ENCODE measurements around the gene SMG7. TPM values are rescaled to one million over a fixed set of nuclear protein-coding genes. Genes with fewer than 3 reads are reported as not detected.

The SMG7 gene
- total RNA-seq, 1 donor from 2014 or later: 41.4 TPM

DNA sequence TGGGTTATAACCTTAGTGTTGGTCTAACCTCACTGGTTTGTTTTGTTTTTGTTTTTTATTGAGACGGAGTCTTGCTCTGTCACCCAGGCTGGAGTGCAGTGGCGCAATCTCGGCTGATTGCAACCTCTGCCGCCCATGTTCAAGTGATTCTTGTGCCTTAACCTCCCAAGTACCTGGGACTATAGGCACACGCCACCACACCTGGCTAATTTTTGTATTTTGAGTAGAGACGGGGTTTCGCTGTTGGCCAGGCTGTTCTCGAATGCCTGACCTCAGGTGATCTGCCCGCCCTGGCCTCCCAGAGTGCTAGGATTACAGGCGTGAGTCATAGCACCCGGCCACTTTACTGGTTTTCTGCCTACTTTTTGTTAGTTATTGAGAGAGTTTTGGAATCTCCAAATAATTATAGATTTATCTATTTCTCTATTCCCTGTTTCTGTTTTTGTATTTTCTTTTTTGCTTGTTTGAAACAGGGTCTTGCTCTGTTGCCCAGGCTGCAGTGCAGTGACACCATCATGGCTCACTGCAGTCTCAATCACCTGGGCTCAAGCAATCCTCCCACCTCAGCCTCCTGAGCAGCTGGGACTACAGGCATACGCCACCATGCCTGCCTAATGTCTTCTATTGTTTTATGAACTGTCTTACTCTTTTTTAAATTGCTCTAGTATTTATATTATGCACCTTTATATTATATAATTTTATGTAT lies 21.4 kb downstream of the SMG7 start:
- no peak overlapping the region for H3K4me3 Mint-ChIP-seq (ENCODE audit: unreplicated experiment)
- no peaks in the 10 kb centered on the region for H3K27me3 Mint-ChIP-seq (ENCODE audit: unreplicated experiment)
- no peaks in the 10 kb centered on the region for H3K4me1 Mint-ChIP-seq (ENCODE audit: unreplicated experiment)
- H3K27ac Mint-ChIP-seq (ENCODE audit: unreplicated experiment): no peak overlapping the region
- H3K9me3 Mint-ChIP-seq (ENCODE audit: unreplicated experiment): peaks cover 3% of the 10 kb centered on the region
- TF ChIP-seq, protein P1, sequence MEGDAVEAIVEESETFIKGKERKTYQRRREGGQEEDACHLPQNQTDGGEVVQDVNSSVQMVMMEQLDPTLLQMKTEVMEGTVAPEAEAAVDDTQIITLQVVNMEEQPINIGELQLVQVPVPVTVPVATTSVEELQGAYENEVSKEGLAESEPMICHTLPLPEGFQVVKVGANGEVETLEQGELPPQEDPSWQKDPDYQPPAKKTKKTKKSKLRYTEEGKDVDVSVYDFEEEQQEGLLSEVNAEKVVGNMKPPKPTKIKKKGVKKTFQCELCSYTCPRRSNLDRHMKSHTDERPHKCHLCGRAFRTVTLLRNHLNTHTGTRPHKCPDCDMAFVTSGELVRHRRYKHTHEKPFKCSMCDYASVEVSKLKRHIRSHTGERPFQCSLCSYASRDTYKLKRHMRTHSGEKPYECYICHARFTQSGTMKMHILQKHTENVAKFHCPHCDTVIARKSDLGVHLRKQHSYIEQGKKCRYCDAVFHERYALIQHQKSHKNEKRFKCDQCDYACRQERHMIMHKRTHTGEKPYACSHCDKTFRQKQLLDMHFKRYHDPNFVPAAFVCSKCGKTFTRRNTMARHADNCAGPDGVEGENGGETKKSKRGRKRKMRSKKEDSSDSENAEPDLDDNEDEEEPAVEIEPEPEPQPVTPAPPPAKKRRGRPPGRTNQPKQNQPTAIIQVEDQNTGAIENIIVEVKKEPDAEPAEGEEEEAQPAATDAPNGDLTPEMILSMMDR (IDR thresholded peaks at IDR 0.05): no peak
- DNase-seq (ENCODE audit: extremely low spot score, unreplicated experiment): no peak
- peaks cover 4% of the 10 kb centered on the region for H3K36me3 Mint-ChIP-seq (ENCODE audit: unreplicated experiment)

DNA sequence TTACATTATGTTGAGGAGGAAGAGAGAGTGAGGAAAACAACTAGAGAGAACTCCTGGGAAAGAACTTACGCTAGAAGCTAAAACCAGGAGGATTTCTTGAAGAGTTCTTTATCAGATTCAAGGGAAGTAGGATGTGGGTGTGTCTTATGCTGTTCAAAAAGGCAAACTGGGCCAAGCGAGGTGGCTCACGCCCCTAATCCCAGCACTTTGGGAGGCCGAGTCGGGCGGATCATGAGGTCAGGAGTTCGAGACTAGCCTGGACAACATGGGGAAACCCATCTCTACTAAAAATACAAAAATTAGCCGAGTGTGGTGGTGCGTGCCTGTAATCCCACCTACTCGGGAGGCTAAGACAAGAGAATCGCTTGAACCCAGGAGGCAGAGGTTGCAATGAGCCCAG lies 23.1 kb downstream of the SMG7 start:
- no peaks in the 10 kb centered on the region for H3K27me3 Mint-ChIP-seq (ENCODE audit: unreplicated experiment)
- TF ChIP-seq, protein P1 (IDR thresholded peaks at IDR 0.05): no peak
- no peak overlapping the region for H3K4me3 Mint-ChIP-seq (ENCODE audit: unreplicated experiment)
- peaks cover 4% of the 10 kb centered on the region for H3K36me3 Mint-ChIP-seq (ENCODE audit: unreplicated experiment)
- peaks cover 2% of the 10 kb centered on the region for H3K4me1 Mint-ChIP-seq (ENCODE audit: unreplicated experiment)
- H3K9me3 Mint-ChIP-seq (ENCODE audit: unreplicated experiment): peaks cover 3% of the 10 kb centered on the region
- H3K27ac Mint-ChIP-seq (ENCODE audit: unreplicated experiment): no peak overlapping the region
- no peak for DNase-seq (ENCODE audit: extremely low spot score, unreplicated experiment)

DNA sequence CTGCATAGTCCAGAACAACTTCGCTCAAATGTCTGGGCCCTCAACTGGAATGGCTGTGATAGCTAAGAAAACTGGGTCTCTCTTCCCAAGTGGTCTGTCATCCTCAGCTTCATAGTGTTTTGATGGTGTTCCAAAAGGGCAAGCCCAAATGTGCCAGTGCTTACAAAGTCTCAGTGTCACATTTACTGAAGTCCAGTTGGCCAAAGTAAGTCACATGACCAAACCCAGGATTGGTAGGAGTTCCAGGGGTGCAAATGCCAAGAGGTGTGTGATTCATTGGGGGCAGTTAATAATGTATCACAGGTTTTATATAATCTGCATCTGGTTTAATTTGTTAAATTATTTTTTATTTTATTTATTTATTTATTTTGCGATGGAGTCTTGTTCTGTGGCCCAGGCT lies 24.9 kb downstream of the SMG7 start:
- Mint-ChIP-seq H3K27me3 (ENCODE audit: unreplicated experiment) (no peaks in the 10 kb centered on the region), H3K4me1 (ENCODE audit: unreplicated experiment) (peaks cover 2% of the 10 kb centered on the region), H3K9me3 (ENCODE audit: unreplicated experiment) (peaks cover 3% of the 10 kb centered on the region), H3K4me3 (ENCODE audit: unreplicated experiment) (no peak overlapping the region), H3K36me3 (ENCODE audit: unreplicated experiment) (peaks cover 4% of the 10 kb centered on the region), H3K27ac (ENCODE audit: unreplicated experiment) (no peak overlapping the region)
- TF ChIP-seq, protein P1 (IDR thresholded peaks at IDR 0.05): no peak
- DNase-seq (ENCODE audit: extremely low spot score, unreplicated experiment): no peak

DNA sequence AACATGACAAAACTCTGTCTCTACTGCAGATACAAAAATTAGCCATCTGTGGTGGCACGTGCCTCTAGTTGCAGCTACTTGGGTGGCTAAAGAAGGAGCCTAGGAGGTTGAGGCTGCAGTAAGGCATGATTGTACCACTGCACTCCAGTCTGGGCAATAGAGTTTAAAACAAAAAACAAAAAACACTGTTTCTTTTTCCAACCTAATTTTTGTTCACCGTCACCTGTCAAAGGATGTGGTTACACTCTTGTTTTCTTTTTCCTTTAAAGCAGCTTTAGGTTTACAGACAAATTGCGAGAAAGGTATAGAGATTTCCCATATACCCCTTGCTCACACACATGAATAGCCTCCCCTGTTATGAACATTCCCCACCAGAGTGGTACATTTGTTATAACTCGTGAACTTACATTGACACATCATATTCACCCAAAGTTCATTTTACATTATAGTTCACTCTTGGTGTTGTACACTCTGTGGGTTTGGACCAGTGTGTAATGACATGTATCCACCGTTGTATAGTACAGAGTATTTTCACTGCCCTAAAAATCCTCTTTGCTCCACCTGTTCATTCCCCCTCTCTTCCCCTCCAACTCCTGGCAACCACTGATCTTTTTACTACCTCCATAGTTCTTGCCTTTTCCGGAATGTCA lies 26.2 kb downstream of the SMG7 start:
- Mint-ChIP-seq H3K9me3 (ENCODE audit: unreplicated experiment) (peaks cover 3% of the 10 kb centered on the region), H3K27me3 (ENCODE audit: unreplicated experiment) (no peaks in the 10 kb centered on the region), H3K4me1 (ENCODE audit: unreplicated experiment) (peaks cover 4% of the 10 kb centered on the region), H3K27ac (ENCODE audit: unreplicated experiment) (no peak overlapping the region), H3K4me3 (ENCODE audit: unreplicated experiment) (no peak overlapping the region), H3K36me3 (ENCODE audit: unreplicated experiment) (peaks cover 4% of the 10 kb centered on the region)
- TF ChIP-seq, protein P1 (IDR thresholded peaks at IDR 0.05): no peak
- DNase-seq (ENCODE audit: extremely low spot score, unreplicated experiment): no peak

DNA sequence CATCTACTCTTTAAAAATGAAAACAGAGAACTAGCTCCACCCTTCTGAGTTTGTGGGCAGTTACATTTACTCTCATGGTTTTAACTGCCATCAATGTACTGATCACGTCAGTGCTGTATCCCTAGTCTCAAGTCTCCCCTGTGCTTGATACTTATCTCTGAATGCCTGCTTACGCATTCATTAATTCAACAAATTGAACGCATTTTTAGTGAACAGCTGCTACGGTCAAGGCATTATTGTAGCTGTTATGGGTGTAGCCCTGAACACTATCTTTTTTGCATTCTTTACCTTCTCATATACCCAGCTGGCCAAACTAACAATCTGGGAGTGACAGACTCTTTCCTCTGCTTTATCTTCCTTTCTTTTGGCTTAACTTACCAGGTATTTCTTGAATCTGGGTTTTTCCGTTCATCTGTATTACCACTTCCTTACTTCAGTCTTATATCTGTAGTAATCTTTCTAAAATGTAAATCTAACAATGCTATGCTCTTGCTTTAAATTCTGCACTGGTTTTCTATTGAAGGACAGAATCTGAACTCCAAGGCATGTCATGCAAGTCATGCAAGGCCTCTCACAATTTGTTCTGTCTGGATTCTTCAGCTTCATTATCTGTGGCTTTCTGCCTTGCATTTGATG lies 33.3 kb downstream of the SMG7 start:
- no peak overlapping the region for H3K27ac Mint-ChIP-seq (ENCODE audit: unreplicated experiment)
- H3K4me3 Mint-ChIP-seq (ENCODE audit: unreplicated experiment): no peak overlapping the region
- DNase-seq (ENCODE audit: extremely low spot score, unreplicated experiment): no peak
- peaks cover 2% of the 10 kb centered on the region for H3K4me1 Mint-ChIP-seq (ENCODE audit: unreplicated experiment)
- TF ChIP-seq, protein P1 (IDR thresholded peaks at IDR 0.05): no peak
- H3K27me3 Mint-ChIP-seq (ENCODE audit: unreplicated experiment): no peaks in the 10 kb centered on the region
- H3K36me3 Mint-ChIP-seq (ENCODE audit: unreplicated experiment): no peaks in the 10 kb centered on the region
- H3K9me3 Mint-ChIP-seq (ENCODE audit: unreplicated experiment): no peaks in the 10 kb centered on the region

All from osteocyte (in vitro differentiated cells).